D341Med (cell line): ENCODE measurements around the gene NETO2.
"Not testable (repeated sequence)": the region's sequence is repeated elsewhere in the genome, so short reads cannot be mapped to it uniquely, and the experiment has no call there.

Experiments used
- DNase-seq: peaks from one replicate; pipeline ENCODE4 v3.0.0; 2012; ENCODE audit warnings: low spot score

NETO2 gene

GRCh38 chr16:47132308-47132707 lies 11.4 kb downstream of the NETO2 start:
- DNase-seq = no peak

GRCh38 chr16:47129755-47130435 lies 13.8 kb downstream of the NETO2 start:
- DNase-seq = no peak

GRCh38 chr16:47127541-47127940 lies 16.2 kb downstream of the NETO2 start:
- DNase-seq = no peak

GRCh38 chr16:47125757-47126156 lies 18.0 kb downstream of the NETO2 start:
- no peak for DNase-seq

GRCh38 chr16:47113130-47113529 lies 30.6 kb downstream of the NETO2 start:
- no peak for DNase-seq

GRCh38 chr16:47110939-47111338 lies 32.8 kb downstream of the NETO2 start:
- DNase-seq = no peak

- DNase-seq = no peak
Measured at GRCh38 chr16:47109361-47109760, 34.4 kb downstream of the NETO2 start.

GRCh38 chr16:47102921-47103320 lies 40.8 kb downstream of the NETO2 start:
- DNase-seq = not testable (repeated sequence)

- DNase-seq = not testable (repeated sequence)
Measured at GRCh38 chr16:47097154-47097553, 46.6 kb downstream of the NETO2 start.

GRCh38 chr16:47096297-47096696 lies 47.4 kb downstream of the NETO2 start:
- DNase-seq = no peak

- DNase-seq = no peak
Measured at GRCh38 chr16:47084198-47084597, 59.5 kb downstream of the NETO2 start.

GRCh38 chr16:47082099-47082865 lies 61.5 kb downstream of the NETO2 start:
- DNase-seq = no peak

- DNase-seq = no peak
Measured at GRCh38 chr16:47081115-47081514, 62.6 kb downstream of the NETO2 start.

GRCh38 chr16:47079860-47080259 lies 63.9 kb downstream of the NETO2 start:
- no peak for DNase-seq

GRCh38 chr16:47073223-47074155 lies 70.3 kb downstream of the NETO2 start:
- DNase-seq = no peak

GRCh38 chr16:47072158-47072557 lies 71.6 kb downstream of the NETO2 start:
- DNase-seq = no peak

GRCh38 chr16:47069841-47070584 lies 73.7 kb downstream of the NETO2 start:
- DNase-seq = no peak

GRCh38 chr16:47069313-47069712 lies 74.4 kb downstream of the NETO2 start:
- no peak for DNase-seq

- DNase-seq = no peak
Measured at GRCh38 chr16:47067203-47067602, 76.5 kb downstream of the NETO2 start.

- DNase-seq = no peak
Measured at GRCh38 chr16:47065766-47066688, 77.7 kb downstream of the NETO2 start.

GRCh38 chr16:47064775-47065174 lies 79.0 kb downstream of the NETO2 start:
- no peak for DNase-seq
